Ovary (tissue), 9 donors: ENCODE results near the gene ZBTB48. TPM values are rescaled to one million over a fixed set of nuclear protein-coding genes. Genes with fewer than 3 reads are reported as not detected.

Experiments used
- DNase-seq, 5 donors: peaks; one replicate each; pipeline ENCODE4 v3.0.0-alpha.2; 2019 to 2020
- H3K27ac ChIP-seq, 2 donors: fragments of 200-600 bp; one replicate each; pipeline versions ENCODE4 v1.5.1 to v1.8.0; 2019 to 2022
- H3K27me3 ChIP-seq: fragments of 200-600 bp; one replicate; pipeline ENCODE4 v1.8.0; 2022
- H3K36me3 ChIP-seq: fragments of 200-600 bp; sonication (generic); one replicate; pipeline ENCODE4 v1.5.1; 2019
- H3K4me1 ChIP-seq: one replicate; pipeline ENCODE4 v1.8.1; 2013; ENCODE audit warnings: mild to moderate bottlenecking, moderate library complexity; ENCODE audit not compliant: insufficient read depth
- H3K4me3 ChIP-seq: fragments of 200-600 bp; sonication (generic); one replicate; pipeline ENCODE4 v1.5.1; 2017
- H3K9me3 ChIP-seq, 2 donors: fragments of 200-600 bp in 1 of 2; sonication (generic) in 1 of 2; one replicate each; pipeline versions ENCODE4 v1.5.1 to v1.8.1; 2013 to 2019; ENCODE audit warnings: mild to moderate bottlenecking in 1 of 2, moderate library complexity in 1 of 2
- EP300 ChIP-seq: sonication (generic); formaldehyde crosslinking; IDR thresholded peaks from one replicate; pipeline ENCODE4 v1.6.1; 2017; ENCODE audit warnings: antibody characterized with exemption
- POLR2A ChIP-seq: fragments of 450-650 bp; IDR thresholded peaks from one replicate; pipeline ENCODE4 v1.6.1; 2017; ENCODE audit warnings: antibody characterized with exemption, mild to moderate bottlenecking, moderate library complexity
- WGBS, 3 donors: extraction: QIAGEN DNeasy Blood & Tissue Kit in 1 of 3; methylation state at CpG; one replicate each; pipeline versions ENCODE4 v1.1.5 to v1.1.7; 2013 to 2017; 5-methylcytosine and 5-hydroxymethylcytosine counted together
- intact Hi-C, 4 donors: fragments of 100-400 bp; cut with DNase I; formaldehyde crosslinking; loops; one replicate each; pipeline versions ENCODE4 v1.11.0 to v1.15.1; 2022 to 2023
- polyA plus RNA-seq, 2 donors: library from polyadenylated mRNA; stranded (reverse); fragments of 200-250 nt in 1 of 2; fragments of 350-450 nt in 1 of 2; fragmentation: Illumina TruSeq in 1 of 2; extraction: RNeasy Lipid Tissue Mini Kit (QIAGEN cat#74804) in 1 of 2; gene quantifications; one replicate each; pipeline ENCODE4 v1.2.3, GENCODE V29; 2013 to 2014
- total RNA-seq, 7 donors: library from RNA; depleted of rRNA in 2 of 7; stranded (reverse); fragments of >200 nt in 2 of 7; fragmentation: NEBNext Ultra II Directional in 3 of 7; extraction: Animal tissue kit (Norgen Biotek cat#: 25700) in 3 of 7; gene quantifications; one replicate each; pipeline versions ENCODE4 v1.1.0 to v1.2.4, GENCODE V29; 2016 to 2023
- TF ChIP-seq, protein P1 (sequence below), 3 donors: fragments of 450-650 bp in 2 of 3; fragments of 200-600 bp in 1 of 3; IDR thresholded peaks; one replicate each; pipeline versions ENCODE4 v1.5.1 to v1.8.0; 2016 to 2022; ENCODE audit warnings: antibody characterized with exemption in 3 of 3, mild to moderate bottlenecking in 1 of 3
- donor health status: DM: no; HTN: no; CAD: no; lungs with moderate emphysema.
- donor health status: DM: no; HTN: no; CAD: no.
- donor health status: Bipolar disorder and iron deficiency.
- donor health status: DM: yes; HTN: yes; CAD: no.
- donor health status: DM: no; HTN: no; CAD: no.
- donor health status: DM: yes; HTN: yes; CAD: no.

The ZBTB48 gene
- total and polyA plus RNA-seq, 9 donors = 8.0 to 42.5 (median 33.7) TPM

DNA sequence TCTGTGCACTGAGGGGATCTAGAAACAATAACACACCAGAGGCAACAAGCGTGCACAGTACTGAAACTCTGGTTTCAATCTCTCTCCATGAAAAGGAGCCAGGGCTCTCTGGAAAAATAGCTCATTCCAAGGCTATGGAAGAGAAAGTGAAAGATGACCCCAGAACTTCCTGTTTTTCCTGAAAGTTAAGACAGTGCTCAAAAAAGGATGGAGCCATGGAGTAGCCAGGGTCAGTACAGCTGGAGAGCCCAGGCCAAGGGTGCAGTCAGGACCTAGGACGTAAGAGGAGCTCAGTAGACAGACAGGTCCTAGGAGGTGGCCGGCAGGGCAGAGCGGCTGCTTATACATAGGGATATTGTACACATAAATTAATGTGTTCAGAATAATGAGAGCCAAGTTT is 44.6 kb upstream of the ZBTB48 start:
- intact Hi-C loops = no loop called here
- Histone ChIP-seq H3K9me3 (no peaks in the 10 kb centered on the region), H3K4me1 (peaks cover 2% of the 10 kb centered on the region), H3K36me3 (no peaks in the 10 kb centered on the region), H3K4me3 (no peak overlapping the region), H3K27ac (no peak overlapping the region), H3K27me3 (no peaks in the 10 kb centered on the region)
- WGBS, 3 donors = 66 to 81% (median 75%) methylated on average over 4 of the region's 4 CpGs
- TF ChIP-seq POLR2A = no peak
- TF ChIP-seq, protein P1, sequence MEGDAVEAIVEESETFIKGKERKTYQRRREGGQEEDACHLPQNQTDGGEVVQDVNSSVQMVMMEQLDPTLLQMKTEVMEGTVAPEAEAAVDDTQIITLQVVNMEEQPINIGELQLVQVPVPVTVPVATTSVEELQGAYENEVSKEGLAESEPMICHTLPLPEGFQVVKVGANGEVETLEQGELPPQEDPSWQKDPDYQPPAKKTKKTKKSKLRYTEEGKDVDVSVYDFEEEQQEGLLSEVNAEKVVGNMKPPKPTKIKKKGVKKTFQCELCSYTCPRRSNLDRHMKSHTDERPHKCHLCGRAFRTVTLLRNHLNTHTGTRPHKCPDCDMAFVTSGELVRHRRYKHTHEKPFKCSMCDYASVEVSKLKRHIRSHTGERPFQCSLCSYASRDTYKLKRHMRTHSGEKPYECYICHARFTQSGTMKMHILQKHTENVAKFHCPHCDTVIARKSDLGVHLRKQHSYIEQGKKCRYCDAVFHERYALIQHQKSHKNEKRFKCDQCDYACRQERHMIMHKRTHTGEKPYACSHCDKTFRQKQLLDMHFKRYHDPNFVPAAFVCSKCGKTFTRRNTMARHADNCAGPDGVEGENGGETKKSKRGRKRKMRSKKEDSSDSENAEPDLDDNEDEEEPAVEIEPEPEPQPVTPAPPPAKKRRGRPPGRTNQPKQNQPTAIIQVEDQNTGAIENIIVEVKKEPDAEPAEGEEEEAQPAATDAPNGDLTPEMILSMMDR (IDR thresholded peaks at IDR 0.05) = no peak
- no peak for TF ChIP-seq EP300
- DNase-seq = no peak

DNA sequence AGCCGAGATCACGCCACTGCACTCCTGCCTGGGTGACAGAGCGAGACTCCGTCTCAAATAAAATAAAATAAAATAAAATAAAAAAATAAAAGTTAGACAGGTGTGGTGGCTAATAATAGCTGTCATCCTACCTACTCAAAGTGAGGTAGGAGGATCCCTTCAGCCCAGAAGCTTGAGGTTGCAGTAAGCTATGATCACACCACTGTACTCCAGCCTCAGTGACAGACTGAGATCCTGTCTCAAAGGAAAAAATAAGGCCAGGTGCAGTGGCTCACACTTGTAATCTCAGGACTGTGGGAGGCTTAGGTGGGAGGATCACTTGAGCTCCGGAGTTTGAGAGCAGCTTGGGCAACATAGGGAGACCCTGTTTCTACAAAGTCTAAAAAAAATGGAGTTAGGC is 43.5 kb upstream of the ZBTB48 start:
- no peak for DNase-seq
- Histone ChIP-seq H3K9me3 (no peaks in the 10 kb centered on the region), H3K4me3 (no peak overlapping the region), H3K27me3 (no peaks in the 10 kb centered on the region), H3K27ac (no peak overlapping the region), H3K4me1 (peaks cover 2% of the 10 kb centered on the region), H3K36me3 (no peaks in the 10 kb centered on the region)
- 76 to 94% (median 93%) methylated on average over 4 to 5 of the region's 5 CpGs for WGBS, 3 donors
- no peak for TF ChIP-seq POLR2A
- no peak for TF ChIP-seq EP300
- intact Hi-C loops = no loop called here

DNA sequence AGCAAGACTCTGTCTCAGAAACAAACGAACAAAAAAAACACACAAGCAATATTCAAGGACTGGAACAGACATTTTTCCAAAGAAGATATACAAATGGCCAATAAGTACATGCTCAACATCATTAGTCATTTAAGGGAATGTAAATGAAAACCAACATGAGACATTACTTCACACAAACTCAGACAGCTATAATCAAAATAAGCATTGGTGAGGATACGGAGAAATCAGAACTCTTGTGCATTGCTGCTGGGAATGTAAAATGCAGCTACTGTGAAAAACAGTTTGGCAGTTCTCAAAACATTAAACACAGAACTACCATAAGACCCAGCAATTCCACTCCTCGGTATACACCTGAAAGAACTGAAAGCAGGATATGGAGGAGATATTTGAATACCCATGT is 40.8 kb upstream of the ZBTB48 start:
- no peak for DNase-seq
- intact Hi-C loops = no loop called here
- no peaks in the 10 kb centered on the region for H3K9me3 ChIP-seq
- no peak overlapping the region for H3K4me3 ChIP-seq
- H3K27ac ChIP-seq = no peak overlapping the region
- H3K4me1 ChIP-seq = peaks cover 2% of the 10 kb centered on the region
- no peak for TF ChIP-seq POLR2A
- TF ChIP-seq, protein P1 (IDR thresholded peaks at IDR 0.05) = no peak
- no peak for TF ChIP-seq EP300
- H3K27me3 ChIP-seq = no peaks in the 10 kb centered on the region
- 11 to 23% (median 13%) methylated on average over 3 of the region's 3 CpGs for WGBS, 3 donors
- no peaks in the 10 kb centered on the region for H3K36me3 ChIP-seq

DNA sequence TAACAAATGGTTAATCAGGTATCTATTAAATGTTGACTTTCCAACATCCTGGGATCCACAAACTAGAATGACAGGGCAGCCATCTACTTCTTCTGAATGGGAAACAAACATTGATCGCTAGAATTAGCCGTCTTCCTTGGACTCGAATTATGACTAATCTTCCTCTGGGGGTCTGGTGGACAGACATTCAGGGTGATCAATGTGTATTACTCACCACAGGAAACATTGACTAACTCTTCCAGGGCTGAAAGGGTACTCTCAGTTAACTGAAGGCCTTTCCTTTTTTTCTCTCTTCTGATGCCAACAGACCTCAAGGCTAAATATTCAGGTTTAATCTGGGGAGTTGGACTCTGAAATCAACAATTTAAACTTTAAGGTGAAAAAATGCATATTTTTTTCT is 35.0 kb upstream of the ZBTB48 start:
- TF ChIP-seq EP300 (no peak), POLR2A (no peak)
- TF ChIP-seq, protein P1 (IDR thresholded peaks at IDR 0.05) = no peak
- WGBS, 3 donors = 80 to 87% (median 82%) methylated on average over 3 of the region's 3 CpGs
- no peak for DNase-seq
- H3K4me1 ChIP-seq = no peaks in the 10 kb centered on the region
- no peaks in the 10 kb centered on the region for H3K27me3 ChIP-seq
- H3K36me3 ChIP-seq = no peaks in the 10 kb centered on the region
- intact Hi-C loops = no loop called here
- no peaks in the 10 kb centered on the region for H3K9me3 ChIP-seq
- H3K4me3 ChIP-seq = no peak overlapping the region
- no peak overlapping the region for H3K27ac ChIP-seq

DNA sequence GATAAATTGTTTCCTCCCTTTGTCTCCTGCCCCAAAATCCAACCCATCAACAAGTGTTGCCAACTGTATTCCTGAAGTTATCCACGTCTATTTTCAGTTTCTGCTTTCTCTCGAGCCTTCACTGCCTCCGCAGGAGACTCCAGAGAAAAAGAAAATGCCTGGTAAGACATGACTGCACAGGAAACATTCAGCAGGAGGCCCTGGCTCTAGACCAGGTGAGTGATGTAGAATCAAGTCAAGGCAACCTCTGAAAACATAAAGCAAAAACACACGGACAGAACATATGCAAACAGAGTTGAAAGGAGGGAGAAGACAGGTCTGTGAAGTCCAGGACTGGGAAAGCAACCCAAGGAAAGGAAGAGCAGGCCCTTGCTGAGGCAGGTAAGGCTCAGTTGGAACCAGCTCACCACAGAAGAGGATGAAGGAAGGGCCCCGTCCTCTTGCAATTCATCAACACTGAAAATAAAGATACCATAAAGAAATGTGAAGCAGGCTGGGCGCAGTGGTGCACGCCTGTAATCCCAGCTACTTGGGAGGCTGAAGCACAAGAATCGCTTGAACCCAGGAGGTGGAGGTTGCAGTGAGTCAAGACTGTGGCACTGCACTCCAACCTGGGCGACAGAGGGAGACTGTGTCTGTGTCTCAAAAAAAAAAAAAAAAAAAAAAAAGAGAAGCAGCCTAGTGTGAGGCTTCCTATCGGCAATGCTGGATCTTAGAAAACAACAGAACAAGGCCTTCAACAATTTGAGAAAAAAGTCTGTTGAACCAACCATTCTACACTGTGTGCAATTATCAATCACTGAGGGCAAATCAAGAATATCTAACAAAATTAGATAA is 34.3 kb upstream of the ZBTB48 start:
- Histone ChIP-seq H3K9me3 (no peaks in the 10 kb centered on the region), H3K27me3 (no peaks in the 10 kb centered on the region), H3K27ac (no peak overlapping the region), H3K4me3 (no peak overlapping the region), H3K4me1 (no peaks in the 10 kb centered on the region), H3K36me3 (no peaks in the 10 kb centered on the region)
- intact Hi-C loops = no loop called here
- 61 to 63% (median 62%) methylated on average over 10 of the region's 10 CpGs for WGBS, 3 donors
- no peak for TF ChIP-seq POLR2A
- no peak for TF ChIP-seq EP300
- TF ChIP-seq, protein P1 (IDR thresholded peaks at IDR 0.05) = no peak
- DNase-seq = no peak
